Measurements from ENCODE around the gene RAI1. TPM values are rescaled to one million over a fixed set of nuclear protein-coding genes. Genes with fewer than 3 reads are reported as not detected.

RAI1 gene
- total RNA-seq, 2 donors from 2014 or later = 15.8 to 31.0 TPM

DNA sequence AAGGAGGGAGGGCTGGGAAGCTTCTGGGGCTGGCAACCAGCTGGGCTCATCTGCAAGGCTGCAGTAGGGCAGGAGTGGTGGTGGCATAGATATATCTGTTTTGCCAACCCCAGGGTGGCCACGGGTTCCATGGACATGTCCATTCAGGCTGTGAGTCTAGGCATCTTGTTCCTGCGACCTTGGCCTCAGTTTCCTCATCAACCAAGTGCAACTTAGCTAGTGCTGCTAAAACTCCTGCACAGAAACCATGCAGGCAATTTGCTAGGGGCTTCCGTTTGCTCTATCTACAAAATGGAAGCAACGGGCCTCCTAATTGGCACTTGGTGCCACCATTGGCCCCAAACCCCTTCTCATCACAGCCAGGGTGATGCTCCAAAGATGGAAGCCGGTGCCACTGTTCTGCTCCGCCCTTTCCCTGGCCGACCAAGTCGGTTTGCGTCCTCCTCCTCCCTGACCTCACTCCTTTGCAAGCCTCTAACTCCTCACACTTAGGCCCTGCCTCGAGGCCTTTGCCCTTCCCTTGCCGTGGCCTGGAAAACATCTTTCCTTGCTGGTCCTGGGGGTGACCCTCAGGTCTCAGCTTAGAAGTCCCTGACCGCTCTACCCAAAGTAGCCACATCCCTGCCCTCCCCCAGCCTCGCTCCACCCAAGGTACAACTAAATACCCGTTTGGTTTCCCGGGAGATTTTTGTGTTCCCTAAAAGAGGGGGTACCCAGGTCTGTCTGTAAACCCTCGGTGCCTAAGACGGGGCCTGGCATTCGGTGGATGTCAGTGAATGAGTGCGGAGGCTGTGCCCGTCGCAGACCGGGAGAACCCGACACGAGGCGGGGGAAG, 154.4 kb downstream of the RAI1 start:
- Mint-ChIP-seq H3K4me1 (ENCODE audit: low read depth in 2 of 2) (peaks cover 31 to 35% of the 10 kb centered on the region in 2 donors), H3K9me3 (no peaks in the 10 kb centered on the region), H3K27ac (peak overlapping the region; percentile 72 to 87), H3K36me3 (no peaks in the 10 kb centered on the region), H3K4me3 (peak overlapping the region; percentile 92), H3K27me3 (no peaks in the 10 kb centered on the region)
- ATAC-seq (no peak), DNase-seq (ENCODE audit: low spot score) (no peak)

DNA sequence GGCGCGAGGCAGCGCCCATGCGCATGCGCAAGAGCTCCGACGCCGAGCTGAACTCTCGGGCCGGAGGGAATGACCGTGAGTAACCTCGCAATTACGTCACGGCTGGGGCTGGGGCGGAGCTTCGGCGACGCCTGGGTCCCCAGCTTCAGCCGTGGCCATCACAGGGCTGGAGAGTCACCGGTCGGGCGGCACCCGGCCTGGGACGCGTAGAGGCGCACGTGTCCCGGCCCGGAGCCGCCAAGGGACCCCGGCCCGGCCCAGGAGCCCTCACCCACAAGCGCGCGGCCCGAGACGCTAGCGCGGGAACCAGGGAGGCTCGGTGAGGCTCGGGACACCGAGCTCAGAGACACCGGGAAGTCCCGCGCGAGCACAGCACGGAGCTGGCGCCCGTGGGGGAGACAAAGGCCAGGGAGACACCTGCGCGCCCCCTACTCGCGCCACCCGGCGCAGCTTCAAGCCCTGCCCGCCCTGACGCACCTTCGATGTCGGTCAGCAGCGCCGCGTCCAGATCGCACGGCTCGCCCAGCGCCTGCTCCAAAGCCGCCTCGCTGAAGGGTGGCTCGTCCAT, 155.1 kb downstream of the RAI1 start:
- Mint-ChIP-seq H3K27me3 (no peaks in the 10 kb centered on the region), H3K4me3 (peak overlapping the region; percentile 92), H3K27ac (peak overlapping the region; percentile 72 to 87), H3K4me1 (ENCODE audit: low read depth in 2 of 2) (peaks cover 36 to 41% of the 10 kb centered on the region in 2 donors), H3K9me3 (no peaks in the 10 kb centered on the region), H3K36me3 (no peaks in the 10 kb centered on the region)
- DNase-seq (ENCODE audit: low spot score) (peak; percentile 97), ATAC-seq (peak; percentile 89 to 92)

- DNase-seq (ENCODE audit: low spot score) (peak; percentile 73), ATAC-seq (peak; percentile 53 to 66)
- H3K27ac Mint-ChIP-seq = peak within 1 kb of the TSS; percentile 85 to 91
- H3K36me3 Mint-ChIP-seq = no peaks in the 10 kb centered on the region
- peak within 1 kb of the TSS; percentile 92 for H3K4me3 Mint-ChIP-seq
- no peaks in the 10 kb centered on the region for H3K27me3 Mint-ChIP-seq
- peaks cover 36 to 41% of the 10 kb centered on the region in 2 donors for H3K4me1 Mint-ChIP-seq (ENCODE audit: low read depth in 2 of 2)
- no peaks in the 10 kb centered on the region for H3K9me3 Mint-ChIP-seq
These were observed 155.6 kb downstream of the RAI1 start, which contains the start of gene SREBF1 for GRCh38 chr17:17836818-17837379. SREBF1 (minus strand) TSS chr17:17836986; CDS start chr17:17836817, 169 bp downstream.

DNA sequence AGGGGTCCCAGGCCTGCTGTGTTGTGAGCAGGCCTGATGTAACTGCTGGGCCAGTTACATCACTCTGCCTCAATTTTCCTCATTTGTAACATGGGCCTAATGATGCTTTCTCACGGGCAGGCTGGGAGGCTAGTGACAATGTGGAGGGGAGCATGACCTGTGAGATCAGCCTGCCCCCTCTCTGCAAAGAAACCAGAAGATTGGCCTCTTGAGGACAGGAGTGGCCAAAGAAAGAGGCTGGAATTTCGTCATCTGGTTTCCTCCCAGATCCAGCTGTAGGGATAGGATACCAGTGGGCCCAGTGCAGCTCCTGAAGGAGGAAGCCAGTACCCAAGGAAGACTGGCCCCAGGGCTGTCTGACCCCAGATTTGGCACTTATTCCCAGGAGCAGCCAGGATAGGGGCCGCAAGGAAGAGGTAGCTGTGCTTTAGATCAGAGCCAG, 156.1 kb downstream of the RAI1 start:
- H3K4me3 Mint-ChIP-seq = peak overlapping the region; percentile 92
- H3K27me3 Mint-ChIP-seq = no peaks in the 10 kb centered on the region
- peaks cover 36 to 37% of the 10 kb centered on the region in 2 donors for H3K4me1 Mint-ChIP-seq (ENCODE audit: low read depth in 2 of 2)
- peak overlapping the region; percentile 85 to 91 for H3K27ac Mint-ChIP-seq
- no peak for ATAC-seq
- no peaks in the 10 kb centered on the region for H3K9me3 Mint-ChIP-seq
- no peak for DNase-seq (ENCODE audit: low spot score)
- no peaks in the 10 kb centered on the region for H3K36me3 Mint-ChIP-seq

DNA sequence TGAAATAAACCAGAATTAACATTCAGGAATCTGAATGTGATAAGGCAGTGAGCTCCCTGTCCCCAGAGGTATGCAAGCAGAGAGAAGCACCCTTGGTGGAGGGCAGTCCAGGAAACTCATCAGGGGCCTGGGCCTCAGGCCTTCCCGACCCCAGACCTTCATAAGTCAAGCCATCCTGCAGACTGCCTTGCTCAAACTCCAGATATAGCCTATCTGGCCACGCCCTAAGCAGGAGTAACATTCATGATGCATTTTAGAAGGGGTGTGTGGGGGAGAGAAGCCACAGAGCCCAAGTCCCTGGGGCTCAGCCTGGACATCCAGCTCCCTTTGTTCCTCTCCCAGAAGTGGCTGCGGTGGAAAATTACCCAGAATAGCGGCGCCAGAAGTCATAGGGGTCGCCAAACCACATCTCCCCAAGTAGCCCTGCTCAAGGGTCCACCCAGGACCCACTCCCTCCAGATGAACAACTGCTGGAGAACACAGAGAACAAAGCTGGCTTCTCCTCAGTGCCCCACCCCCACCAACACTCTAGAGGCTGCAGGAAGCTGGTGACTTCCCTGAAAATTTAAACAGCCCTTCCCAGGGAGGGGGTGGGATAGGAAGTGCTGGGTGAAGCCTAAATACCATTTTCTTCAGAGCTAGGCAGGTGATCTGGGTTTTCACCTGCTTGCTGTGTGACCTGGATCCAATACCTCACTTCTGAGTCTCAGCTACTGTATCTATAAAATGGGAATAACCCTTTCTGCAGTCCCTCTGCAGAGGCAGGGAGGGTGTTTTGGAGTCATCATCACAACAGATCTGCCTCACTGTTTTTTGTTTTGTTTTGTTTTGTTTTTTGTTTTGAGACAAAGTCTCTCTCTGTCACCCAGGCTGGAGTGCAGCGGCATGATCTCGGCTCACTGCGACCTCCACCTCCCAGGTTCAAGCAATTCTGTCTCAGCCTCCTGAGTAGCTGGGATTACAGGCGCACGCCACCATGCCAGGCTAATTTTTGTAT, 157.0 kb downstream of the RAI1 start:
- H3K9me3 Mint-ChIP-seq = no peaks in the 10 kb centered on the region
- ATAC-seq (no peak), DNase-seq (ENCODE audit: low spot score) (no peak)
- H3K27ac Mint-ChIP-seq = peak overlapping the region; percentile 51 to 91
- H3K36me3 Mint-ChIP-seq = no peaks in the 10 kb centered on the region
- H3K4me1 Mint-ChIP-seq (ENCODE audit: low read depth in 2 of 2) = peaks cover 36 to 37% of the 10 kb centered on the region in 2 donors
- no peaks in the 10 kb centered on the region for H3K27me3 Mint-ChIP-seq
- peak overlapping the region; percentile 70 for H3K4me3 Mint-ChIP-seq

DNA sequence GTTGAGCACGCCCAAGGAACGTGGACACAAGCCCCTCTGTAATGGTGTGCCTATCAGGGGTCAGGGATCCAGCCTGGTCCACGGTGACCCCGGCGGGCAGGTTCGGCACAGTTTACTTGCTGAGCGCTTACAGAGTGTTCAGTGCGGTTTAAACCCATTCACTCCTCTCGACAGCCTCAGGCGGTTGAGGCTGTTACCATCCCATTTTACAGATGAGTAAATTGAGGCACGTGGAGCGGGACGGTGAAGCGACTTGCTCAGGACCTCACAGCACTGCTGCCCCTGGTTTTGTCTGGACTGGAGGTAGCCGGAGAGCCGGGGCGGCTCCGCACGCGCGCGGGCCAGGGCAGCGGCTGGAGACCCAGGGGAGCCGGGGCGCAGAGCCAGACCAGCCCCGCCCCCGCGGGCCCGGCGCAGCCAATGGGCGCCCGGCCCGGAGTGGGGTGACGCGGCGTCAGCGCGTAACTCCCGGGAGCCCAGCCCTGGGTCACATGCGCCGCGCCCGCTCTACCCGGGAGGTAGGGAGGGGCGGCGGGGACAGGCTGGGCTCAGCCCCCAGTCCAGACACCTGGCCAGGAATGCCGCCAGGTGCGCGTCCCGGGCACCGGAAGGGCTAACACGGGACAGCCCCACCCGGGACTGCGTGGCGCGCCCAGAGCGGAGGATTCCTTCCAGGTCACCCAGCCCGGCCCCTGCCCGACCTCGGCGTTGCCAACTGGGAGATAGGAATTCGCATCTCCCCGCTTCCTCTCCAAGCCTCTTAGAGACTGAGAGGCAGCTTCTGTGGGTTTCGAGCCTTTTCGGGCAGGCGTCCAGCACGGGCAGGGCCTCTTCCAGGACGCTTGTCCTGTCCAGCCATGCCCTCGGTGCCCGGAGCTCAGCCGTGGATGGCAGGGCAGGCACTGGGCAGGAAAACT, 158.8 kb downstream of the RAI1 start:
- peak; percentile 85 to 88 for ATAC-seq
- Mint-ChIP-seq H3K27ac (peak overlapping the region; percentile 51 to 93), H3K9me3 (no peaks in the 10 kb centered on the region), H3K36me3 (no peaks in the 10 kb centered on the region), H3K4me3 (peak overlapping the region; percentile 70), H3K27me3 (no peaks in the 10 kb centered on the region), H3K4me1 (ENCODE audit: low read depth in 2 of 2) (peaks cover 21 to 27% of the 10 kb centered on the region in 2 donors)
- peak; percentile 89 for DNase-seq (ENCODE audit: low spot score)

DNA sequence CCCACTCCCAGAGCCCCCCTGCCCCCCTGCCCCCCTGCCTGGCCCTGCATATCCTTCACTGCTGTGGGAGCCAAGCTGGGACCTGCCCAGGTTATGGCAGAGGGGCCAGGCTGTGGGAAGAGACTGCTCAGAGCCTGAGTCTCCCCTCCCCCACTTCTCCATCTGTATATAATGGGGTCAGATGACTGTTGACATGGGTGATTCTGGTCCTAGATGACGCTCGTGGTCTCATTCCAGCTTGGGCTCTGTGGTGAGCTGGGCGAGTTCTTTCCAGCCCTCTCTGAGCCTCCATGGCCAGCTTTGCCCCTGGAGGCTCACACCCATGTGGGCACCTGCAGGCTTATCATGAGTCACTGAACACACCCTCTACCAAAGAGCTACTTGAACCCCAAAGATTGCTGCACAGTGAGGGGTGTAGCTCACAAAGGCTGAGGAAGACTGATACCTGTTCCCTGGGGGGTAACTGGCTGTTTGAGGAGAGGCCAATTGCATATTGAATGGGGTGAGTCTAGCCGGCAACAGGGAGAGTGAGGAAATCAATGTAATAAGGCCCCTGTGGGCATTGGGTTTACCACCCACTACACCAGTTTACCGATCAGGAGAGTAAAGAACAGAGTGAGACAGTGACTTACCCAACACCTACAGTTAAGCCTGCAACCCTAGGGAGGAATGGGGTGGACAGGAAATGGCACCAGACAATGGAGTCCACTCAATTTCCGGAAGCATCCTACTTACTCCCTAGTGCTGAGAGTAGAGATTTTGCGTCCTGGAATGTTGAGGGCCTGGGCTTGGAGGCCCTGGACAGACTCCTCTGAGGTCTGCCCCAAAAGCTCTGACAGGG, 159.7 kb downstream of the RAI1 start:
- Mint-ChIP-seq H3K36me3 (no peaks in the 10 kb centered on the region), H3K4me3 (peak overlapping the region; percentile 62), H3K27ac (peak overlapping the region; percentile 55 to 93), H3K27me3 (no peaks in the 10 kb centered on the region), H3K9me3 (no peaks in the 10 kb centered on the region), H3K4me1 (ENCODE audit: low read depth in 2 of 2) (peaks cover 16 to 22% of the 10 kb centered on the region in 2 donors)
- DNase-seq (ENCODE audit: low spot score) = no peak
- no peak for ATAC-seq

GRCh38 chr17:17841601-17842025, 160.4 kb downstream of the RAI1 start:
- no peak for ATAC-seq
- Mint-ChIP-seq H3K27ac (peak overlapping the region in 1 of 2 donors; percentile 93), H3K4me1 (ENCODE audit: low read depth in 2 of 2) (peaks cover 15 to 20% of the 10 kb centered on the region in 2 donors), H3K9me3 (no peaks in the 10 kb centered on the region), H3K27me3 (no peaks in the 10 kb centered on the region), H3K36me3 (no peaks in the 10 kb centered on the region), H3K4me3 (no peak overlapping the region)
- no peak for DNase-seq (ENCODE audit: low spot score)

GRCh38 chr17:17842111-17842876, 161.0 kb downstream of the RAI1 start:
- H3K27ac Mint-ChIP-seq = peak overlapping the region in 1 of 2 donors; percentile 35
- H3K36me3 Mint-ChIP-seq = no peaks in the 10 kb centered on the region
- no peaks in the 10 kb centered on the region for H3K27me3 Mint-ChIP-seq
- DNase-seq (ENCODE audit: low spot score) (no peak), ATAC-seq (no peak)
- H3K4me3 Mint-ChIP-seq = no peak overlapping the region
- H3K9me3 Mint-ChIP-seq = no peaks in the 10 kb centered on the region
- H3K4me1 Mint-ChIP-seq (ENCODE audit: low read depth in 2 of 2) = peaks cover 11 to 22% of the 10 kb centered on the region in 2 donors

DNA sequence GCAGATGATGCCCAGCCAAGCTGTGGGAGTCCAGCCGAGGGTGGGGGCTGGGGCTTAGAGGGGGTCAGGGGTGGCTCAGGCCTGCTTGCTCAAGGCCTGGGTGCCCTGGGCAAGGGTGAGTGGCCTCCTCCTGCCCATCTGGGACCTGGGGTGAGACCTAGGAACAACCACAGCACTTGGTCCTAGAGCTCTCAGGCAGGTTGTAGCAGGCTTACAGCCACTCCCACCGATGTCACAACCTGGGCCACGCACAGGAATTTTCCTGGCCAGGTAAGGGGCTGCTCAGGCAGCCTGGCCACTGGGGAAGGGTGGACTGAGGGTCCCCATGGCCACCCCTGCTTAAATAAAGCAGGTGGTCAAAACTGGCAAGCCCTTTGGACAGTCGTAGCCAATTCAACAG, 161.8 kb downstream of the RAI1 start:
- Mint-ChIP-seq H3K36me3 (no peaks in the 10 kb centered on the region), H3K27me3 (no peaks in the 10 kb centered on the region), H3K4me1 (ENCODE audit: low read depth in 2 of 2) (peaks cover 8 to 23% of the 10 kb centered on the region in 2 donors), H3K27ac (peak overlapping the region in 1 of 2 donors; percentile 35), H3K9me3 (no peaks in the 10 kb centered on the region), H3K4me3 (no peak overlapping the region)
- DNase-seq (ENCODE audit: low spot score) = no peak
- ATAC-seq = no peak

DNA sequence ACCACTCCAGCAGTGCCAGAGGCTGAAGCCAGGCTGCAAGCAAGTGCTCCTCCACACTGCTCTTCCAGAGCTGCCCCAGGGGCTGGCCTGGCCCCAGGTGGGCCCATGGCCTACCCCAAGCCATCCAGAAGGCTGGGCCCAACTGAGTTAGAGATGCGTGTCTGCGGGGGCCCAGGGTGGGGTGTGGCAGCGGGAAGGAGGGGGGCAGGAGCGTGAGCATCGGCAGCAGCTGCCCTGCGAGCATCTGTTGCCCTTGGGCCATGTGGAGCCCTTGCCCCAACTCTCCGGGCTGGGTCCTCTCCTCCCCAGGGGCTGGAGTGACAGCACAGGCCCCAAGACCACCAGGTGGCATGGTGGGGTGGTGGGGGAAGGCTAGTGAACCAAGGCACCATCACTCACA, 162.8 kb downstream of the RAI1 start:
- Mint-ChIP-seq H3K27me3 (no peaks in the 10 kb centered on the region), H3K4me1 (ENCODE audit: low read depth in 2 of 2) (peaks cover 18 to 30% of the 10 kb centered on the region in 2 donors)

More for the DNA sequence above, 162.8 kb downstream of the RAI1 start:
- ATAC-seq (no peak), DNase-seq (ENCODE audit: low spot score) (no peak)
- H3K36me3 Mint-ChIP-seq = no peaks in the 10 kb centered on the region
- H3K9me3 Mint-ChIP-seq = no peaks in the 10 kb centered on the region
- no peak overlapping the region for H3K4me3 Mint-ChIP-seq
- no peak overlapping the region for H3K27ac Mint-ChIP-seq
